Osteoblast (primary cell): Measurements from ENCODE around the gene USP37. TPM values are rescaled to one million over a fixed set of nuclear protein-coding genes. Genes with fewer than 3 reads are reported as not detected.
"Not testable (repeated sequence)": the region's sequence is repeated elsewhere in the genome, so short reads cannot be mapped to it uniquely, and the experiment has no call there.

ENCODE experiments used
- DNase-seq: peaks from one replicate; pipeline ENCODE4 v3.0.0; 2011; ENCODE audit warnings: low spot score, mixed read lengths; ENCODE audit not compliant: insufficient read length; ENCODE audit errors: missing footprints
- H2AFZ ChIP-seq: 2 replicates; pipeline ENCODE4 v1.6.0; 2011; ENCODE audit warnings: mild to moderate bottlenecking, low read length
- H3K27ac ChIP-seq: 2 replicates; pipeline ENCODE4 v1.5.1; 2011; ENCODE audit warnings: mild to moderate bottlenecking, low read depth, low read length, moderate library complexity
- H3K27me3 ChIP-seq: 2 replicates; pipeline ENCODE4 v1.6.0; 2012; ENCODE audit warnings: mild to moderate bottlenecking, control low read depth, inconsistent platforms, low read length, moderate library complexity; ENCODE audit not compliant: insufficient read depth
- H3K36me3 ChIP-seq: 2 replicates; pipeline ENCODE4 v1.5.1; 2011; ENCODE audit warnings: mild to moderate bottlenecking, low read length, control low read depth, moderate library complexity; ENCODE audit not compliant: insufficient read depth
- H3K4me1 ChIP-seq: 2 replicates; pipeline ENCODE4 v1.5.1; 2011; ENCODE audit warnings: mild to moderate bottlenecking, low read length, control low read depth, moderate library complexity; ENCODE audit not compliant: insufficient read depth
- H3K4me2 ChIP-seq: 2 replicates; pipeline ENCODE4 v1.6.0; 2011; ENCODE audit warnings: mild to moderate bottlenecking, low read length; ENCODE audit not compliant: insufficient read depth
- H3K4me3 ChIP-seq: fragments of 200-600 bp; sonication (generic); 3 replicates; pipeline ENCODE4 v1.5.1; 2012; ENCODE audit warnings: mild to moderate bottlenecking, low read length, inconsistent platforms; ENCODE audit not compliant: insufficient read depth
- H3K79me2 ChIP-seq: 2 replicates; pipeline ENCODE4 v1.6.0; 2012; ENCODE audit warnings: mild to moderate bottlenecking, low read length, control low read depth, inconsistent platforms; ENCODE audit not compliant: insufficient read depth
- H3K9me3 ChIP-seq: 2 replicates; pipeline ENCODE4 v1.5.1; 2011; ENCODE audit warnings: low read depth, low read length, control low read depth
- H4K20me1 ChIP-seq: 2 replicates; pipeline ENCODE4 v1.6.0; 2012; ENCODE audit warnings: mild to moderate bottlenecking, low read length, control low read depth; ENCODE audit not compliant: insufficient read depth
- CTCF ChIP-seq: IDR thresholded peaks from 2 replicates; pipeline ENCODE4 v1.5.1; 2011; ENCODE audit warnings: mild to moderate bottlenecking, low read depth, low read length, moderate library complexity; ENCODE audit errors: extremely low read depth
- total RNA-seq: library from RNA; depleted of rRNA; stranded (reverse); fragments of >200 nt; gene quantifications from 2 replicates; pipeline ENCODE4 v1.2.3, GENCODE V29; 2012

USP37 gene
- total RNA-seq, 1 donor = 15.2 TPM

DNA sequence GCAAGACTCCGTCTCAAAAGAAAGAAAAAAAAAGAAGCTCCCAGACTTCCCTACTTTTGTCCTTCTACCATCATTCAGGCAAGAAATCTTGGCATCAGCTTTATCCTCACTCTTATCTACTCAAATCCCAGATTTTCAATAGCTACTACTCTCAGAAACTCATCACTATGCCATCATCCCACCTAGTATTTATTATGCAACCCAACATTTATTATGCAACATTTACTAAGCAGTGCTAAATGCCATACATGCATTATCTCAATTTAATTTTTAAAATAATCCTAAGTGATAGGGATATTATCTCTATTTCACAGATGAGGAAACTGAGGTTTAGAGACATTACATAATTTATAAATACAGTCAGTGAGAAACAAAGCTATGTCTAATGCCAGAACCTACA lies 4.1 kb downstream of the USP37 start:
- DNase-seq = no peak
- Histone ChIP-seq H3K36me3 (peaks cover 9% of the 10 kb centered on the region), H4K20me1 (no peaks in the 10 kb centered on the region), H3K79me2 (peaks cover 59% of the 10 kb centered on the region), H3K27ac (no peak overlapping the region), H2AFZ (no peak overlapping the region), H3K4me1 (peaks cover 12% of the 10 kb centered on the region), H3K9me3 (no peaks in the 10 kb centered on the region), H3K27me3 (no peaks in the 10 kb centered on the region), H3K4me3 (no peak overlapping the region), H3K4me2 (no peak overlapping the region)
- no peak for TF ChIP-seq CTCF

- Histone ChIP-seq H2AFZ (no peak overlapping the region), H3K4me2 (no peak overlapping the region), H3K4me1 (no peaks in the 10 kb centered on the region), H3K27ac (no peak overlapping the region), H3K79me2 (peaks cover 12% of the 10 kb centered on the region), H3K4me3 (no peak overlapping the region), H4K20me1 (no peaks in the 10 kb centered on the region), H3K27me3 (no peaks in the 10 kb centered on the region), H3K36me3 (peaks cover 34% of the 10 kb centered on the region), H3K9me3 (no peaks in the 10 kb centered on the region)
- no peak for TF ChIP-seq CTCF
- no peak for DNase-seq
These were observed 9.2 kb downstream of the USP37 start for GRCh38 chr2:218558986-218559385.

DNA sequence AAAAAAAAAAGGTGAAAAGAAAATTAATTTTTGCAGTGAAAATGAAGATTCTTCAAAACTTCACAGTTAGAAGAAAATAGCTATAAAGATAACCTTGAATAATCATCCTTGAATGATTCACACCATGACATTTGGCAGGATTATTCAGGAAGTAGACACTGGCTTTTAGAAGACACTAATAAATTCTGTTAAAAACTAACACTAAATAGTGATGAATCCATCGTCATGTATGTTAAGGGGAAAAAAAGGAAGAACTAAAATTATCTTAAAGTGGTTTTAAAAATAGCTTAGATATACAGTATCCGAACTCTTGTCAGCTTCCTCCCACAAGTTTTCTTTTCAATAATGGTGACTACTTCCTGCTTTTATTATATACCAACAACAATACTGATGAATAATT lies 10.2 kb downstream of the USP37 start:
- Histone ChIP-seq H3K27ac (no peak overlapping the region), H3K27me3 (no peaks in the 10 kb centered on the region), H3K9me3 (no peaks in the 10 kb centered on the region), H3K4me3 (no peak overlapping the region), H3K79me2 (peaks cover 2% of the 10 kb centered on the region), H2AFZ (no peak overlapping the region), H3K36me3 (peaks cover 42% of the 10 kb centered on the region), H3K4me2 (no peak overlapping the region), H4K20me1 (no peaks in the 10 kb centered on the region), H3K4me1 (no peaks in the 10 kb centered on the region)
- no peak for DNase-seq
- no peak for TF ChIP-seq CTCF

DNA sequence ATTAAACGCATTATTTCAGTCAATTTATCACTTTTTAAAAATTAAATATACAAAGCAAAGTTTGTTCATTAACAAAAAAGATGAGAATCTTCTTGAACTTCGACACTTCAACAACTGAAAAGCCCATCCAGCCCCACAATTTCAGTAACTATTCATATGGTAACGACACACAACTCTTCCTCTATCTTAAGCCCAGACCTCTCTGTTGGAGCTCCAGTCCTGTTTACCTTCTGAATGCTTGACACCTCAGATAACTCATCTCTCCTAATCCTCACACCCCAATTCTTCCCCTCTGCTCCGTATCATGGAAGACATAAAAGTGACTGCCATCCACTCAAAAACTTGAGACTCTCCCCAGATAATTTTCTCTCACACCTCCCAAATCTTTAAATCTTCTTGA lies 12.6 kb downstream of the USP37 start:
- H3K27ac ChIP-seq = peak overlapping the region; percentile 19
- no peaks in the 10 kb centered on the region for H3K79me2 ChIP-seq
- no peak for TF ChIP-seq CTCF
- H3K36me3 ChIP-seq = peaks cover 46% of the 10 kb centered on the region
- DNase-seq = no peak
- H3K27me3 ChIP-seq = no peaks in the 10 kb centered on the region
- H4K20me1 ChIP-seq = no peaks in the 10 kb centered on the region
- no peak overlapping the region for H3K4me2 ChIP-seq
- H3K4me1 ChIP-seq = no peaks in the 10 kb centered on the region
- no peaks in the 10 kb centered on the region for H3K9me3 ChIP-seq
- no peak overlapping the region for H3K4me3 ChIP-seq
- no peak overlapping the region for H2AFZ ChIP-seq

DNA sequence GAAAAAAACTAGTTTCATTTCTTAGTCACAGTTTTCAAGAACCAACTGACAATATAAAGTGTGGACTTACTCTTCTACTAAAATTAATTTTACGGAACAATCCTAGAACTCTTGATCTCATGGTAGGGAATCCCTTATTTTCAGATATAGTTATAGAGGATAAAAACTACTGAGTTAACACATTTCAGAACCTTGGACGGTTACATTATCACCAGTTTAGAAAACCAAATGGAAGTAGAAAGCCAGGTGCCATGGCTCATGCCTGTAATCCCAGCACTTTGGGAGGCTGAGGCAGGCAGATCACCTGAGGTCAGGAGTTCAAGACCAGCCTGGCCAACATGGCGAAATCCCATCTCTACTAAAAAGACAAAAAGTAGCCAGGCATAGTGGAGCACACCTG lies 13.9 kb downstream of the USP37 start:
- H3K4me3 ChIP-seq, H3K4me2 ChIP-seq, H4K20me1 ChIP-seq, H3K9me3 ChIP-seq, H2AFZ ChIP-seq, H3K27me3 ChIP-seq, H3K4me1 ChIP-seq, DNase-seq, H3K79me2 ChIP-seq, H3K27ac ChIP-seq: not testable (repeated sequence)
- H3K36me3 ChIP-seq = peaks cover 44% of the 10 kb centered on the region
